Astrocyte (in vitro differentiated cells and primary cell): ENCODE results near the gene LRRC43.

ENCODE experiments used
- CTCF ChIP-seq: IDR thresholded peaks from 2 replicates; pipeline ENCODE4 v1.5.1; 2011; ENCODE audit warnings: low read depth, mild to moderate bottlenecking, inconsistent platforms, low read length, moderate library complexity; ENCODE audit not compliant: insufficient read depth
- EZH2 ChIP-seq: IDR thresholded peaks from 2 replicates; pipeline ENCODE4 v1.6.1; 2012; ENCODE audit warnings: mild to moderate bottlenecking, low read length, inconsistent platforms; ENCODE audit not compliant: insufficient read depth

GRCh38 chr12:122215771-122216170 lies 32.8 kb downstream of the LRRC43 start:
- TF ChIP-seq CTCF (no peak), EZH2 (no peak)
